GOT3 (cell line): ENCODE measurements around the gene CNST.
A peak's percentile ranks its signal among the peaks of the same experiment; 100 is the strongest.

ENCODE experiments used
- DNase-seq: peaks from one replicate; lab custom pipeline; 2025; ENCODE audit warnings: mixed read lengths; lab: John Stamatoyannopoulos, UW

Gene CNST, protein sequence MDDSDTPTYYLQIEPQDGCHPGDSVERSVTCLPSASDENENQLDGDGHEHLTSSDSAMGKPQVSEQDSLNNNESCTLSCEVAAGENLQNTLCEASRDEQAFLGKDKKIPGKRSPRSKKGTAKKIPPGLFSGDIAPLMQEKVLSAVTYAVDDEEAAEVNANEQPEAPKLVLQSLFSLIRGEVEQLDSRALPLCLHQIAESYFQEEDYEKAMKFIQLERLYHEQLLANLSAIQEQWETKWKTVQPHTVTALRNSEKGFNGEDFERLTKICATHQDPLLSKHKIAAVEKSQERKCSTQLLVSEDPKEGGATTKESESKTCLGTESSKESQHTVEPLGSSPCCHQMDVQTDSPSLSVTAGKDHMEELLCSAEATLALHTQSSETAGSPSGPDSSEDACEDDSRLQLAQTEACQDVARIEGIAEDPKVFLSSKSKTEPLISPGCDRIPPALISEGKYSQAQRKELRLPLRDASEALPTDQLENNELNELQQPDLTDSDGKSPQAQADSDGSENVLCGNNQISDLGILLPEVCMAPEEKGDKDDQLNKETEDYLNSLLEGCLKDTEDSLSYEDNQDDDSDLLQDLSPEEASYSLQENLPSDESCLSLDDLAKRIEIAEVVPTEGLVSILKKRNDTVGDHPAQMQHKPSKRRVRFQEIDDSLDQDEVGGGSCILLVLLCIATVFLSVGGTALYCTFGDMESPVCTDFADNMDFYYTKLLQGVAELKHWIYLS

DNA sequence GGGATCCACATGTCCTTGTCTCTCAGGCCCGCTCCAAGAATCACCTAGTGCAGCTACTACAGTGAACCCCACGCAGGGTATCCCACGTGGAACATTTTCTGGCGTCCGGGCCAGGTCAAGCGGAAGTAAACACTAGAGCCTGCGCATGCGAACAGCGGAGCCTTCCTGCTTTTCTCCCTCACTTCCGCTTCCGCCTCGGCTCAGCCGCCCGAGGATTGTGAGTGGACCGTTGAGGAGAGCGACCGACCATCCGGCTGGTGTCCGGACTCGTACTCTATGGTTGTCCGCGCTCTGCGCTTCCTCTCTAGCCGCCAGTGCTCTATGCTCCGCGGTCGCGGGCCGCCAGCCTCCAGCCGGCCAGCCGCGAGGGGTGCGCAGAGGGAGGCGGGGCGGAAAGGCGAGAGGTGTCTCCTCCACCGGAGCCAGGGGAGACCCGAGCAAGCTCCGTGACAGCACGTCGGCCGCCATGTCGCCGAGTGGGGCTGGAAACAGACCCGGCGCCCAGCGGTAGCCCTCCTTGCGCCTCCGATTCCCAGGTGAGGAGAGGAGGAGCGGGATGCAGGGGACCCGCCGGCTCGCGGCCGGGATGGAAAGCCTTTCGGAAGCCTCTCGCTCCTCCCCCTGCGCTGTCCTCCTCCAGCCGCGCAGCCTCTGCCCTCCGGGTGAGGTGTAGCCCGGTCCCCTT is at the start of gene CNST, which contains the start of gene TFB2M:
Gene CNST, plus strand, starts transcription at position 329 of the 685 bp plus-strand sequence. CDS start 25,107 bp downstream, outside the sequence.
Gene TFB2M, minus strand, starts transcription at position 134 of the 685 bp plus-strand sequence. Its CDS starts 123 bp downstream, at position 11.
- peak; percentile 94 for DNase-seq

DNA sequence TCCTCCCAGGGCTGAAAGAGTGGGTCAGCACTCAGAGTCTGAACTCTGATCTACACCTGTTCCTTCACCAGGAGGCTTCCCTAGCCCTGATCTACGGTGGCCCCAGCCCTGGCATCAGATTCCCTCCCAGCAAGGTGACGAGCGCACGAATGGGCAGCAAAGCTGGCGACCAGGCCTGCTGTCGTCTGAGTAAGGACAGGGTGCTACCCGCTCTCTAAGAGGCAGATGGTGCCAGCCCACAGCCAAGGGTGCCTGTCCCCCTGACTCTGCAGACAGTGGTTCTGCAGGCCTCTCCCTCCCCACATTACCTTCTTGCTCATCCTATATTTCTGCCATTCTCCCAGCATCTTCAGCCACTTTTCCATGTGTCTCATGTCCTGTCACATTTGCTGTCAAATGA is 48.9 kb upstream of the CNST start:
- no peak for DNase-seq

GRCh38 chr1:246518456-246519205 is 47.6 kb upstream of the CNST start:
- no peak for DNase-seq

GRCh38 chr1:246519514-246519913 is 46.7 kb upstream of the CNST start:
- DNase-seq: no peak

DNA sequence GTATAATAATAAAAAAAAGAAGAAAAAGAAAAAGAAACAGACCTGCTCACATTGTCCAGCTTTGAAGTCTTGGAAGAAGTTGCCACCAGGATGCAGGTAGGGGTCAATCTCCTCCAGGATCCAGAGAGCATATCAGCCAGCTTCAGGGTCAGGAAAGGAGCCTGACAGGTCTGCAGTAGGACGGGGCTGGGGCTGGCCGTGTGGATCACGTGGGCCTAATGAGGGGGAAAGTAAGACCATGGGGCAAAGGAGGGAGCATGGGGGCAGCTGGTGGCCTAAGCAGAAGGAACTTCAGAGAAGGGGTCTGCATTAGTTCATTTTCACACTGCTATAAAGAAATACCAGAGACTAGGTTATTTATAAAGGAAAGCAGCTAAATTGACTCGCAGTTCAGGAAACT is 39.9 kb upstream of the CNST start:
- DNase-seq: no peak

DNA sequence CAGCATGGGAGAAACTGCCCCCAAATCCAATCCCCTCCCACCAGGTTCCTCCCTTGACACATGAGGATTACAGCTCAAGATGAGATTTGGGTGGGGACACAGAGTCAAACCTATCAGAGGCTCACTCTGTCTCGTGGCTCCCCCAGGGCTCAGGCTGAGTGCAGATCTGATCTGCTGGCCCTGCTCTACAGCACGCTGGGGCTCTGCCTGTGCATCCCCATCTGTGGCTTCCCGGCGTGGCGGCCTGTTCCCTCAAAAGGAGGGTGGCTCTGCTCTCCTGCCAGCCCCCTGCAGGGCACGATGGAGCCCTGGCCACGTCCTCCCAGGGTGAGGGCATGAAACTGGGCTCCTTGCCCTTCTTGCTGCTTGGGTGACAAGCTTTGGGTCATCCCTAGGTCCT is 39.3 kb upstream of the CNST start:
- no peak for DNase-seq

DNA sequence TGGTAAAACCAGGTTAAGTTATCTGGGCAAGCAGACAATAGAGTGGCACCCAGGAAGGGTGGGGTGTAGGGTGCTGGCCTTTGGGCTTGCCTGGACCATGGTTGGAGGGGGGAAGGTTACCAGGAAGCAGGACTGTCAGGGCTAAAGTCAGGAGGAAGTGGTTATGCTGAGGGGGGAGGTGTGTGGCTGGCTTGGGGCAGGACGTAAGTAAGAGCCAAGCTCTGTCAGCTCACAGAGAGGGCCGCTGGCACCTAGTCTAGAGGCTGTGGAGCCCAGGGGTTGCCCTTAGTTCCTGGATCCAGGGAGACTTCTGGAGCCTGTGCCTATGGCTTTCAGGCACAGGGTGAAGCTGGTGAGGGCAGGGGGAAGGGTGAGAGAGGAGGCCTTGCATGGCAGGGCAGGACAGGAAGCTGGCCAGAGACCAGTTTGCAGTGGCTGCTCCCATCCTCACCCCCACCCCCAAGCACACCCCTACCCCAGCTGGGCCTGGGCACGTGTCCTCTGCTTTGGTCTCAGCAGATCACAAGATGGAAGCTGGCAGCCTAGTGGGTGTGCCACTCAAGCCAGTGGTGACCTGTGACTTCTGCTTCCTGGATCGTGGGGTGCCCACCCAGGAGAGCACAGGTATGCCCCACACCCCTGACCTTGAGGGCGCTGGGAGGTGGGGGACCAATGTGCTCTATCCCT is 38.7 kb upstream of the CNST start:
- no peak for DNase-seq

GRCh38 chr1:246528933-246529731 is 37.1 kb upstream of the CNST start:
- DNase-seq: no peak

- DNase-seq: no peak
These were observed 35.8 kb upstream of the CNST start for GRCh38 chr1:246530482-246530881.

- no peak for DNase-seq
These were observed 33.7 kb upstream of the CNST start for GRCh38 chr1:246532519-246532918.

DNA sequence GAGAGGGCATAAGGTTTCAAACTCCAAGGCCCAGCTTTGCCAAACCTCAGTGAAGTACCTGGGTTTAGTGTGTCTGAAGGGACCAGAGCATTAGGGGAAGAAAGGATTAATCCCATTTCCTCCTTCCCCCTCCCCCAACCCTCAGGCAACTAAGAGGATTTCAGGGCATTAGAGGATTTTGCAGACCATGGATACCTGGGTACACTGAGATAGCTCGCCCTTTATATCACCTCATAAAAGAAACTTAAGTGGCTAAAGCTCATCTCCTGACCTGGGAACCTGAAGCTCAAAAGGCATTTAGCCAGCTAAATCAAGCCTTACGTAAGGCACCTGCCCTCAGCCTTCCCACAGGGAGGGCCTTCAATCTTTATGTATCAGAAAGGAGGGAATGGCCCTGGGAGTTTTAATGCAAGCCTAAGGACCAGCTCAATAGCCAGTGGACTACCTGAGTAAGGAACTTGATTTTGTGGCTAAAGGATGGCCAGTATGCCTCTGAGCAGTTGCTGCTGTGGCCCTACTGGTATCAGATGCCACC is 32.8 kb upstream of the CNST start:
- no peak for DNase-seq

DNA sequence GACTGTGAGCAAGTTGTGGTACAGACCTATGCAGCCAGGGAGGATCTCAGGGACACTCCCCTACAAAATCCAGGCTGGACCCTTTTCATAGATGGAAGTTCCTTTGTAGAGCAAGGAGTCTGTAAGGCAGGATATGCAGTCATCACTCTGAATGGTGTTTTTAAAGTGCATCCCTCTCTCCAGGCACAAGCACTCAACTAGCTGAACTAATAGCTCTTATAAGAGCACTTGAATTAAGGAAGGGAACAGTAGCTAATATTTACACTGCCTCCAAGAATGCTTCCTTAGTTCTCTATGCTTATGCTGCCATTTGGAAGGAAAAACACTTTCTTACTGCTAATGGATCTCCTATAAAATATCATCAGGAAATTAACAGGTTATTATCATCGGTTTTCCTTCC is 32.1 kb upstream of the CNST start:
- no peak for DNase-seq

DNA sequence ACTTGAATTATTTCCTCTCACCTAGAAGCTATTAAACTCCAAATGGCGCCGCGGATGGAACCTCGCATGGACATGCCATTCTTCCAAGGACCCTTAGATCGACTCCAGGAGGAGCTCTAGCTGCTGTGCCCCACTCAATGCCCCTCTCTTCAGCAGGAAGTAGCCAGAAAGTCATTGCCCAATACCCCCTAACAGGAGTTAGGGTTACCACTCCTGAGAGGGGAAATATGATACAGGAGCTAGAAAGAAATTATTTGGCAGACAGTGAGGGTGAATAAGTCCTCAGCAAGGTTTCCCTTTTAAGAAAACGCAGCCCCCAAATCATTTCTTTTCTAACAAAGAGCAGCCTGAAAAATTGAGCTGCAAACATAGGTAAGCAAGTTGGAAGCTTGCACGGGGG is 28.8 kb upstream of the CNST start:
- no peak for DNase-seq

DNA sequence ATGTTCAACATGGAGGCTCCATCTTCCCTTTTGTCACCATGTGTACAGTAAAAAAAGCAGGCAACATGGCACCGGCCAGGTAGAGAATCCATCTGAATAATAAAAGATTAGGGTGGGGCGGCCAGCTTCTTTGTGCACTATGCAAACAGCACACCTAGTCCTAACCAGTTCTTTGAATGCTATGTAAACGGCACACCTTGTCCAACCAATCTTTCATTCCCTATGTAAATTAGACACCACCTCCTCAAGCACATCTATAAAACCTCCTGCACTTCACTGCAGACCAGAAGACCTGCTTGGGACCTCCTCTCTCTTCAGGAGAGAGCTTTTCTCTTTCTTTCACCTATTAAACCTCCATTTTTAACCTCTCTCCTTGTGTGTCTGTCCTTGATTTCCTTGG is 28.4 kb upstream of the CNST start:
- no peak for DNase-seq

GRCh38 chr1:246540738-246541491 is 25.3 kb upstream of the CNST start:
- no peak for DNase-seq

GRCh38 chr1:246544001-246544400 is 22.3 kb upstream of the CNST start:
- DNase-seq: no peak

DNA sequence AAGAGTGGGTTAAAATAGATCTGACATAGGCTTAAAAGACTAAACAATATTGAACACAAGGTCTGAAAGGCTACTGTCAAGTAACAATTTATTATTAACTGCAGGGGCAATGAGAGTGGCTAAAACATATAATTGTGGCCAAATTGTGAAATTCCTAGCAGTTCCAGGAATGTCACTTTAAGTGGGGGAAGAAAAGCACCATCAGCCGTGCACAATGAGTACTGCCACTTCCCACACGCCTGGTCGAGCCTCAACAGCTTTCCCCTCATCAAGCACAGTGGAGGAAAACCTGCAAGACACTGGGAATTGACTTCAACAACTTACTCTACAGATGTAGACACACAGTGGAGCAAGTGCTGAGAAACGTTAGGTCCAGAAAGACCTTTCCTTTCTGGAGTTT is 16.6 kb upstream of the CNST start:
- no peak for DNase-seq

DNA sequence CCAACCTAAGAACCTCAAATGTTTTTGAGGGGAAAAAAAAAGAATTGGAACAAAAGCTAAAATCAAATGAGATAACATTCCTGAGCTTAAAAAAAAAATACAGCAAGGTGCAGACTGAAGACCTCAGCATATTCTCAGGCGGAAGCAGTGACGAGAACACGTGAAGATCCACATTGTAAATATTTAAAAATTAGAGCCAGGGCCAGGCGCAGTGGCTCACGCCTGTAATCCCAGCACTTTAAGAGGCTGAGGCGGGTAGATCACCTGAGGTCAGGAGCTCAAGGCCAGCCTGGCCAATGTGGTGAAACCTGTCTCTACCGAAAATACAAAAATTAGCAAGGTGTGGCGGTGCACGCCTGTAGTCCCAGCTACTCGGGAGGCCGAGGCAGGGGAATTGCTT is 15.9 kb upstream of the CNST start:
- DNase-seq: no peak

DNA sequence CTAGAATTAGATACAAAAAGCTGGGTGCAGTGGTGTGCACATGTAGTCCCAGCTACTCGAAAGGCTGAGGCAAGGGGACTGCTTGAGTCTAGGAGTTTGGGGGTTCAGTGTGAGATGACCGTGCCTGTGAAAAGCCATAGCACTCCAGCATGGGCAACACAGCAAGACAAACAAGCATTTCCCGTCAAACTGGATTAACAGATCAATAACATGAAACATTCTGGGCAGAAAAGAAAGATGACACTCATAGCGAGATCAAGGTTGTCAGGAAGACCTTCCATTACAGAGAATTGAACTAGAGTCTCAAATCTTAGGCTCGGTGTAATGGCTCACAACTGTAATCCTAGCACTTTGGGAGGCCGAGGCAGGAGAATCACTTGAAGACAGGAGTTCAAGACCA is 14.1 kb upstream of the CNST start:
- DNase-seq: no peak

DNA sequence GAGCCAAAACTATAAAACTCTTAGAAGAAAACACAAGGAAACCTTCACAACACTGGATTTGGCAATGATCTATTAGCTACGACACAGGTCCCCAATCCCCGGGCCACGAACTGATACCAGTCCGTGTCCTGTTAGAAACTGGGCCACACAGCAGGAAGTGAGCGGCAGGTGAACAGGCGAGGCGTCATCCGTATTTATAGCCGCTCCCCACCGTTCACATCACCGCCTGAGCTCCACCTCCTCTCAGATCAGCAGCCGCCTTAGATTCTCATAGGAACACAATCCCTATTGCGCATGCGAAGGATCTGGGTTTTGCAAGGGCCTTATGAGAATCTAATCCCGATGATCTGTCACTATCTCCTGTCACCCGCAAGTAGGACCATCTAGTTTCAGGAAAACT is 12.1 kb upstream of the CNST start:
- no peak for DNase-seq
